ENCODE measurements around the gene TMEM72.

Gene TMEM72

GRCh38 chr10:44946205-44946604 lies 35.1 kb downstream of the TMEM72 start:
- TF ChIP-seq CTCF (IDR thresholded peaks at IDR 0.05; ENCODE audit: low read depth, low read length): no peak
- DNase-seq (ENCODE audit: low read depth, low spot score): no peak
- in situ Hi-C loops (cut with HindIII; ENCODE audit: low sequenced_read_pairs): no loop called here
- H3K4me3 ChIP-seq (ENCODE audit: low read depth, low read length): no peak overlapping the region

- H3K4me3 ChIP-seq (ENCODE audit: low read depth, low read length): no peak overlapping the region
- in situ Hi-C loops (cut with HindIII; ENCODE audit: low sequenced_read_pairs): no loop called here
- TF ChIP-seq CTCF (IDR thresholded peaks at IDR 0.05; ENCODE audit: low read depth, low read length): no peak
- no peak for DNase-seq (ENCODE audit: low read depth, low spot score)
Measured at GRCh38 chr10:44947371-44948152, 36.4 kb downstream of the TMEM72 start.

- H3K4me3 ChIP-seq (ENCODE audit: low read depth, low read length): no peak overlapping the region
- no peak for DNase-seq (ENCODE audit: low read depth, low spot score)
- TF ChIP-seq CTCF (IDR thresholded peaks at IDR 0.05; ENCODE audit: low read depth, low read length): no peak
- in situ Hi-C loops (cut with HindIII; ENCODE audit: low sequenced_read_pairs): no loop called here
Measured at GRCh38 chr10:44948642-44949041, 37.5 kb downstream of the TMEM72 start.

GRCh38 chr10:44949127-44949802 lies 38.1 kb downstream of the TMEM72 start:
- in situ Hi-C loops (cut with HindIII; ENCODE audit: low sequenced_read_pairs): no loop called here
- no peak overlapping the region for H3K4me3 ChIP-seq (ENCODE audit: low read depth, low read length)
- no peak for TF ChIP-seq CTCF (IDR thresholded peaks at IDR 0.05; ENCODE audit: low read depth, low read length)
- no peak for DNase-seq (ENCODE audit: low read depth, low spot score)

GRCh38 chr10:44949915-44950314 lies 38.8 kb downstream of the TMEM72 start:
- in situ Hi-C loops (cut with HindIII; ENCODE audit: low sequenced_read_pairs): no loop called here
- TF ChIP-seq CTCF (IDR thresholded peaks at IDR 0.05; ENCODE audit: low read depth, low read length): no peak
- no peak for DNase-seq (ENCODE audit: low read depth, low spot score)
- no peak overlapping the region for H3K4me3 ChIP-seq (ENCODE audit: low read depth, low read length)

- H3K4me3 ChIP-seq (ENCODE audit: low read depth, low read length): no peak overlapping the region
- in situ Hi-C loops (cut with HindIII; ENCODE audit: low sequenced_read_pairs): no loop called here
- TF ChIP-seq CTCF (IDR thresholded peaks at IDR 0.05; ENCODE audit: low read depth, low read length): no peak
- DNase-seq (ENCODE audit: low read depth, low spot score): no peak
Measured at GRCh38 chr10:44950326-44951225, 39.4 kb downstream of the TMEM72 start.
